GM12891 (cell line): ENCODE data around the gene F8A2.
"Not testable (repeated sequence)": the region's sequence is repeated elsewhere in the genome, so short reads cannot be mapped to it uniquely, and the experiment has no call there.

Experiments used
- POLR2A ChIP-seq: IDR thresholded peaks from 2 replicates; pipeline ENCODE4 v1.6.1; 2011; ENCODE audit warnings: low read depth, low read length, control low read depth
- POLR2AphosphoS5 ChIP-seq: IDR thresholded peaks from 2 replicates; pipeline ENCODE4 v1.6.1; 2011; ENCODE audit warnings: low read depth, low read length, control low read depth
- SPI1 ChIP-seq: IDR thresholded peaks from 2 replicates; pipeline ENCODE4 v1.6.1; 2011; ENCODE audit warnings: low read depth, low read length, control low read depth
- TAF1 ChIP-seq: IDR thresholded peaks from 2 replicates; pipeline ENCODE4 v1.6.1; 2011; ENCODE audit warnings: low read depth, low read length, control low read depth

- not testable (repeated sequence) for TF ChIP-seq POLR2A, TAF1, POLR2AphosphoS5, SPI1
These were observed 32.4 kb upstream of the F8A2 start for GRCh38 chrX:155349448-155349847.
